ENCODE results near the gene XYLT1.

Gene XYLT1

GRCh38 chr16:17245776-17246175 lies 225.0 kb downstream of the XYLT1 start:
- Histone ChIP-seq H3K9ac (peak overlapping the region; percentile 10; the same call in 1 of the 2 replicates), H3K27me3 (ENCODE audit: insufficient read depth, low read depth) (no peaks in the 10 kb centered on the region), H4K20me1 (ENCODE audit: insufficient read depth) (no peaks in the 10 kb centered on the region), H3K4me2 (peak overlapping the region; percentile 90), H3K79me2 (ENCODE audit: insufficient read depth, low read depth) (no peaks in the 10 kb centered on the region), H3K4me1 (ENCODE audit: low read depth, poor library complexity, severe bottlenecking) (peaks cover 39% of the 10 kb centered on the region), H3K36me3 (ENCODE audit: insufficient read depth) (no peaks in the 10 kb centered on the region), H2AFZ (ENCODE audit: low read depth) (no peak overlapping the region), H3K4me3 (IDR thresholded peaks at IDR 0.05; ENCODE audit: insufficient read depth, low read depth, low read length) (no peak overlapping the region), H3K27ac (peak overlapping the region; percentile 36)
- TF ChIP-seq CTCF (conservative IDR thresholded peaks at IDR 0.05; ENCODE audit: low read depth, low read length), result no peak

- Histone ChIP-seq H3K36me3 (ENCODE audit: insufficient read depth) (no peaks in the 10 kb centered on the region), H3K27ac (peak overlapping the region; percentile 36), H3K9ac (peak overlapping the region; percentile 10; the same call in 1 of the 2 replicates), H3K4me1 (ENCODE audit: low read depth, poor library complexity, severe bottlenecking) (peaks cover 39% of the 10 kb centered on the region), H3K79me2 (ENCODE audit: insufficient read depth, low read depth) (no peaks in the 10 kb centered on the region), H3K27me3 (ENCODE audit: insufficient read depth, low read depth) (no peaks in the 10 kb centered on the region), H4K20me1 (ENCODE audit: insufficient read depth) (no peaks in the 10 kb centered on the region), H2AFZ (ENCODE audit: low read depth) (no peak overlapping the region), H3K4me3 (IDR thresholded peaks at IDR 0.05; ENCODE audit: insufficient read depth, low read depth, low read length) (no peak overlapping the region), H3K4me2 (peak overlapping the region; percentile 90)
- no peak for TF ChIP-seq CTCF (conservative IDR thresholded peaks at IDR 0.05; ENCODE audit: low read depth, low read length)
Measured at GRCh38 chr16:17244872-17245551, 225.7 kb downstream of the XYLT1 start.

GRCh38 chr16:17241264-17241835 lies 229.4 kb downstream of the XYLT1 start:
- H3K4me1 ChIP-seq (ENCODE audit: low read depth, poor library complexity, severe bottlenecking), result peaks cover 51% of the 10 kb centered on the region
- TF ChIP-seq CTCF (conservative IDR thresholded peaks at IDR 0.05; ENCODE audit: low read depth, low read length), result no peak
- no peaks in the 10 kb centered on the region for H3K79me2 ChIP-seq (ENCODE audit: insufficient read depth, low read depth)
- H3K4me2 ChIP-seq, result no peak overlapping the region
- no peaks in the 10 kb centered on the region for H3K27me3 ChIP-seq (ENCODE audit: insufficient read depth, low read depth)
- no peaks in the 10 kb centered on the region for H3K36me3 ChIP-seq (ENCODE audit: insufficient read depth)
- H4K20me1 ChIP-seq (ENCODE audit: insufficient read depth), result no peaks in the 10 kb centered on the region; the same call in 1 of the 2 replicates
- no peak overlapping the region for H3K9ac ChIP-seq
- H3K4me3 ChIP-seq (IDR thresholded peaks at IDR 0.05; ENCODE audit: insufficient read depth, low read depth, low read length), result no peak overlapping the region
- no peak overlapping the region for H3K27ac ChIP-seq
- H2AFZ ChIP-seq (ENCODE audit: low read depth), result no peak overlapping the region

GRCh38 chr16:17238285-17239028 lies 232.3 kb downstream of the XYLT1 start:
- Histone ChIP-seq H3K4me2 (peak overlapping the region; percentile 29), H3K9ac (no peak overlapping the region), H3K4me3 (IDR thresholded peaks at IDR 0.05; ENCODE audit: insufficient read depth, low read depth, low read length) (no peak overlapping the region), H3K4me1 (ENCODE audit: low read depth, poor library complexity, severe bottlenecking) (peaks cover 26% of the 10 kb centered on the region), H3K27ac (peak overlapping the region; percentile 9; the same call in 1 of the 2 replicates), H2AFZ (ENCODE audit: low read depth) (no peak overlapping the region), H3K27me3 (ENCODE audit: insufficient read depth, low read depth) (no peaks in the 10 kb centered on the region), H3K36me3 (ENCODE audit: insufficient read depth) (no peaks in the 10 kb centered on the region), H3K79me2 (ENCODE audit: insufficient read depth, low read depth) (no peaks in the 10 kb centered on the region), H4K20me1 (ENCODE audit: insufficient read depth) (no peaks in the 10 kb centered on the region; the same call in 1 of the 2 replicates)
- TF ChIP-seq CTCF (conservative IDR thresholded peaks at IDR 0.05; ENCODE audit: low read depth, low read length), result no peak
